ENCODE data around the gene MAP2K2.
A peak's percentile ranks its signal among the peaks of the same experiment; 100 is the strongest.

MAP2K2 gene

DNA sequence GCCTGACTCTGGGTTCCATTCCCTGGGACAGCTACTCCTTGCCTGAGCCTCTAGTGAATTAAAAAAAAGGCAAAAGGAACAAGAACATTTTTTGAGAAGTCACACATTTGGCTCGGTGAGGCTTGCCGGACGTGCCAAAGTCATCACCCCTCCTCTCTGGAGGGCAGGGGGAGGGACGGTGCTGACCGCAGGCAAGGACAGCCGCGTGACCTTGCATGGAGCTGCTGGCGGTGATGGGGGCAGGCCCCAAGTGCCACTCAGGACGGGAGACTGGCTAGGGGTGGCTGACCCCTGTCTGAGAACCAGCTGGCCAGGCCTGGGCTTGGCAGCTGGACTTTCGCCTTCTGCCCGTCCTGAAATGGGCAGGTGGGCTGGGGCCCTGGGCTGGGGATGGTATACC lies 26.4 kb downstream of the MAP2K2 start:
- DNase-seq = no peak

GRCh38 chr19:4096049-4096892 lies 27.7 kb downstream of the MAP2K2 start:
- no peak for DNase-seq

GRCh38 chr19:4095488-4095844 lies 28.5 kb downstream of the MAP2K2 start:
- no peak for DNase-seq

DNA sequence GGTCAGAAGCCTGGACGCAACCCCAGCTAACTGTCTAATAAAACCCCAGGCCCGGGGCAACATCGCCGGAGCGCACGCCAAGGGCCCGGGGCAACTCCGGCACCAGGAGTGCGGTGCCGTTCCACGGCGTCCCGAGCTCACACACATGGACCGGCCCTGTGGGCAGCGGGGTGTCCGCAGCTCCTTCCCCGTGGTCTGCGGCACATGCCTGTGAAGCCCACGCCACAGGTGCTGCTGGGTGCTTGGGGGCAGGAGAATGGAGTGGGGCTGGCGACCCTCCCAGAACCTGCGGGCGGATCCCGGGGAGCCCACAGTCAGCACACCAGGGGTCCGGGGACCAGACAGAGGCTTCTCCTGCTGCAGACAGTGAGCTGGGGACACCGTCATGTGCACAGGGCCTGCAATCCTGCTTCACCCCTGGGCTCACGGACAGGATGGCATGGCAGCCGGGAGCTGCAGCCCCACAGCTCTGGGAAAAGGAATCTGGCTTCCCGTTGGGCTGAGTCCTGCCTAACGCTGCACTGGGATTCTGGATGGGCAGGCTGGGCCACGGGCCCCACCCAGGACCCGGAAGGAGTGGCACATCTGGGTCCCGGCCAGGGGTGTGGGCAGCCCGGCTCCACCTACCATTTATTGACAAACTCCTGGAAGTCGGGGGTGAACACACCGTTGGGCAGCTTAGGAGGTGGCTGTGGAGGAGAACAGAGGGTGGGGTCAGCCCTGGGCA lies 29.0 kb downstream of the MAP2K2 start:
- DNase-seq = no peak

DNA sequence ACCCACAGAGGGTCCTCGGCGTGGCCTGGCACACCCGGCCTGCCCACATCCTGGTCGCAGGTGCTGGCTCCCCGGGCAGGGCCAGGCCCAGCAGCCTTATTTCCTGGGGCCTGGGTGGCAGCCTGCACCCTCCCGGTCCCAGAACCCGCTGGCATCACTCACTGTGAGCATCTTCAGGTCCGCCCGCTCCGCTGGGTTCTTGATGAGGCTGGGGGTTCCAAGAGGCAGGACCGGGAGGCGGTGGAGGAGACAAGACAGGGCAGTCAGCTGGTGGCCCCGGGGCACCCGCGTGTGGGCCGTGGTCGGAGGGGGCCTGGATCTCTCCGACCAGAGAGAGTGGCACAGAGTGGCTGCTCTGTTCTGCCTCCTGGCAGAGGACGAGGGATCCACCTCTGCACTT lies 29.6 kb downstream of the MAP2K2 start:
- DNase-seq = no peak

- DNase-seq = no peak
Observed at GRCh38 chr19:4093643-4094175, 30.2 kb downstream of the MAP2K2 start.

- DNase-seq = no peak
Observed at GRCh38 chr19:4090356-4091220, 33.3 kb downstream of the MAP2K2 start.

DNA sequence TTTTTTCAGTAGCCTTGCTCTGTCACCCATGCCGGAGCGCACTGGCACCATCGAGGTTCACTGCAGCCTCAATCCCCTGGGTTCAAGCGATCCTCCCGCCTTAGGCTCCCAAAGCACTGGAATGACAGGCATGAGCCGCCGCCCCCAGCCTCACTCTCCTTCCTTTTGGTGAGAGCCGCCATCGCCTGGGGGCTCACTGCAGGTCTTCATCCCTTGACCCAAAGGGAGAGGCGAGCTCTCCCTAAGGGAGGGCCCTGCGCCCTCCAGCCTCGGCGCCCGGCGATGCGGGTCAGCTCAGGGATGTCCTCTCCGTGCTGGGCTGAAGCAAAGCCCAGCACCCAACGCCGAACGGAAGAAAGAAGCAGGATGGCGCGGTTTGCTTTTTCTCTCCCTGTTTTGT lies 34.0 kb downstream of the MAP2K2 start:
- no peak for DNase-seq

DNA sequence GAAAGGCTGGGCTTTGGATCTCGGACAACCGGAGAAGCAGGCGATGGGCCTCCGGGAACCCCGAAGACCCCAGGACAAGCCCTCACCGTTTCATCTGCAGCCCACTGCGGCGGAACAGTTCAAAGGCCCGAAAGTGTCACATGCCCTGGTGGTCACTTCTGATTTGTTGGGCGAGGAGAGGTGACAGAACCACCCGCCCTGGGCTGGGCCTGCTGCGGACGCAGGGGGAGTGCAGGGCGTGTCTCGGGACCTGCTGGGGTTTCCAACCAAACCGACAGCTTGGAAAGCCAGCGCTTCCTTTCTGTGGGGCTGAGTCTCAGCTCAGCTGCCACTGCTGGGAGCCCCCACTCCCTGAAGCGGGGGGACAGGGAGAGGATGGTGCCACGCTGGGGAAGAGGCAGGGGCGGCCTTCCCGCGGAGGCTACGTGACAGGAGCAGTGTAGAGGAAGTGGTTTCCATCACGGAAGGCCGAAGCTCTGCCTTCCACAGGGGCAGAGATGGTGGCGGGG lies 34.5 kb downstream of the MAP2K2 start:
- peak; percentile 88 for DNase-seq

DNA sequence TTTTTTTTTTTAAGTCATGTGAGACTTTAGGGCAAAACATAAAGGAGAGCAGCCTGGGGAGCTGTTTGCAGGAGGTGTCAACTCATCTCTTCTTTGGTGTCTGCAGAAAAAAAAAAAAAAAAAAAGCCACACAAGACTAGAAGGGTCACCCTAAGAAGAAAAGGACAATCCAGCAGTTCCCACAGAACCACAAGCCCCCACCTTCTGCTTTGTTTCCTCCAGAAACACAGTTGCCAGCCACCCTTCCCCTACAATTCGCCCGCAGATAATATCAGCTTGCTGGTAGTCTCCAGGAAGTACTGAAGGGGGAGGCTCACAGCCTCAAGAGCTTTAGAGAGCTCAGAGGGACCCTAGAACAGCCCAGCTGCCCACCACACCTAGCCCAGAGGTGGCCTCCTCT lies 34.9 kb downstream of the MAP2K2 start:
- peak; percentile 90 for DNase-seq

DNA sequence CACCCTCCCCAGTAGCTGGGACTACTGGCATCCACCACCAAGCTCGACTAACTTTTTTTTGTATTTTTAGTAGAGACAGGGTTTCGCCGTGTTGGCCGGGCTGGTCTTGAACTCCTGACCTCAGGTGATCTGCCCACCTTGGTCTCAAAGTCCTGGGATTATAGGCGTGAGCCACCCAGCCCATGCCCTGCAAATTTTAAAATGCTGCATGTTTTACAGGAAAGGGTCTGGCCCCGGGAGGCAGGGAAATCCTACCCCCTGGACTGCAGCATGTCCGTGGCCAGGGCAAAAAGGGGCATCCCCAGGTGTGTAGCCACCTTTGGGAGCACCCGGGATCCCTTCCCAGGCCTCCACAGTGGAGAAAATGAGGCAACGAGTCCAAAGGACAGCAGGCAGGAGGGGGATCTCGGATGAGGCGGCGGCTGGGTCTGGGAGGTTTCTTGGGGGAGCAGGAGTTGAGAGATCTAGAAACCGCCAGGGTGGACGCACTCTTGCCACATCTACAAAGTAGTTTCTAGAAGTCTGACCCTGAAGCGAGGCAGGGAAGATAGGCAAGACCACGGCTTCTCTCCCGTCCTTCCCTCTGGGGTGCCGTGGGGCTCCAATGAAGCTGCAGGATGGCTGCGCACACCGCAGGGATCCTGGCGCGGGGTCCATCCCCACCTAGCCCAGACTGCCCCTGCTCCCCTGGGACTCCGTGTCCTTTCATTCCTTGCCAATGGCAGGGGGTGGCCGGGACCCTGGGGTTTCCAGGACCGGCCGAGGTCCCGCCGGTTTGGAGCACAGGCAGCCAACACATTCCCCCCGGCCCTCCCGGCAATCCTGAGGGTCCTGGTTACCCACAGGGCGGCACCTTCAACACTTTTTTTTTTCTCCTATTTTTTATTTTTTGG lies 35.9 kb downstream of the MAP2K2 start:
- no peak for DNase-seq

DNA sequence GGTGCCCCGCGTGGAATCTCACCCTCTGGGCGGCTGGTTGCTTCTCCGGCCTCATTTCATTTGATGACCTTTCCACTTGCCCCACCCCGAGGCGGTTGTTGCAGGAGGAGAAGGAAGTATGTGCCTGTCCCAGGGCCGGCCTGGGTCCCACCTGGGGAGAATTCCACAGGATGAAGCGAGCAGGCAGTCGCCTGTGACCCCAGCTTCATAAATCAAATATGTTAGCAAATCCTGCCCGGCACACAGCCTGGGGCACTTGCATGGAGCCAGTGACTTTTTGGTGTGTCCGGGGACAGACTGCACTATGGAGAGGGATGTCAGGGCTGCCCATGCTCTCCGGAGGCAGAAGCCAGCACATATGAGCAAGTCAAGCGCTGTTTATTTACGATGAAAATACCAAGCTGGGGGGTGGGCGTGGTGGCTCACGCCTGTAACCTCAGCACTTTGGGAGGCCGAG lies 37.5 kb downstream of the MAP2K2 start:
- DNase-seq = no peak

DNA sequence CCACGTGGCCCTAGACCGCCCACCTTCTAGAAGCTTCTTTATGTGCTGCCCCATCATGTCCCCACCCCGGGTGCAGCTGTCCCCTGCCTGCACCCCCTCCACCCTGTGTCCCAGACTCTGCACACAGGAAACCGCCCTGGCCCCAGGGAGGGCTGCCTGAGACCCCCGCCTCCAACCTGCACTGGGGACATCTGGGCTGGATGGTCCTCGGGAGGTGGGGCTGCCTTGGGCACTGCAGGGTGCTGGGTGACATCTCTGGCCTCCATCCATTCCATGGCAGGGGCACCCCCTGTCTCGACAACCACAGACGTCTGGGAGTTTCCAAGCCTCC lies 39.4 kb downstream of the MAP2K2 start:
- no peak for DNase-seq

GRCh38 chr19:4083677-4084546 lies 40.0 kb downstream of the MAP2K2 start:
- DNase-seq = peak; percentile 71

- no peak for DNase-seq
Observed at GRCh38 chr19:4082172-4082571, 41.8 kb downstream of the MAP2K2 start.

DNA sequence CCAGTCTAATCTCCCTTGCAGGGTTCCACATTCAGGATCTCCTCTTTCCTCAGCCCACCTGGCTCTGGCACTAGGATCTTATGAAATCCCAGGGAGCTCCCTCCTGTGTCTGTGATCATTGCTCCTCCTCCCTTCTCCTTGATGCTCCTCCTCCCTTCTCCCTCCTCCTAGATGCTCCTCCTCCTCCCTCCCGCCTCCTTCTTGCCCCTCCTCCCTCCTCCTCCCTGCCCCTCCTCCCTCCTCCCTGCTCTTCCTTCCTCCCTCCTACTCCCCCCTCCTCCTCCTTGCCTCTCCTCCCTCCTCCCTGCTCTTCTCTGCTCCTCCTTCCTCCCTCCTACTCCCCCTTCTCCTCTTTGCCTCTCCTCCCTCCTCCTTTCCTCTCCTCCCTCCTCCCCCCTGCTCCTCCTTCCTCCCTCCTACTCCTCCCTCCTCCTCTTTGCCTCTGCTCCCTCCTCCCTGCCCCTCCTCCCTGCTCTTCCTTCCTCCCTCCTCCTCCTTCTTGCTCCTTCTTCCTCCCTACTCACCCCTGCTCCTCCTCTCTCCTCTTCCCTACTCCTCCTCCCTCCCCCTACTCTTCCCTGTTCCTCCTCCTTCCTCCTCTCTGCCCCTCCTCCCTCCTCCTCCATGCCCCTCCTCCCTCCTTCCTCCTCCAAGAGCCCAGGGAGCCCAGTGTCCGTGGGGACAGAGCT lies 42.3 kb downstream of the MAP2K2 start:
- DNase-seq = peak; percentile 68

GRCh38 chr19:4080473-4080872 lies 43.4 kb downstream of the MAP2K2 start:
- DNase-seq = no peak

- peak; percentile 20 for DNase-seq
Observed at GRCh38 chr19:4077800-4078684, 45.9 kb downstream of the MAP2K2 start.

DNA sequence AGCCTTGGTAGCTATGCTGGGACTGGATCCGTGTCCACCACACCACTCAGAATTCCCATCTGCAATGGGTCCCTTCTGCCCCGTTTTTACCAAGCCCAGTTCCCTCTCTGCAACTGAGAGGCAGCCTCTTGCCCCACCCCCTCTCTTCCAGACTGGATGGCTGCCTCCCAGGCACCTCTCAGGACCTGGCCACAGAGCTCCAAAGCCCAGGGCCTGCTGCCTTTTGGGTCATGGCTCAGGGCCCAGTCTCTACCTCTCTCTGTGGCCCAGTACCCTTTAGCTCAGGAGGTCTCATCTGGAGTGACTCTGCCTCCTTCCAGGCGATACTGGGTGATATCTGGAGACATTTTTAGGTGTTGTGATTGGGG lies 46.9 kb downstream of the MAP2K2 start:
- no peak for DNase-seq

Data from GDM1 (cell line).